Embryonic facial prominence (tissue), 1 donor: ENCODE data around the gene ST8SIA6.
"Not testable (repeated sequence)": the region's sequence is repeated elsewhere in the genome, so short reads cannot be mapped to it uniquely, and the experiment has no call there.

Experiments used
- DNase-seq: peaks from one replicate; pipeline ENCODE4 v3.0.0-alpha.2; 2016; ENCODE audit errors: extremely low spot score

Gene ST8SIA6

DNA sequence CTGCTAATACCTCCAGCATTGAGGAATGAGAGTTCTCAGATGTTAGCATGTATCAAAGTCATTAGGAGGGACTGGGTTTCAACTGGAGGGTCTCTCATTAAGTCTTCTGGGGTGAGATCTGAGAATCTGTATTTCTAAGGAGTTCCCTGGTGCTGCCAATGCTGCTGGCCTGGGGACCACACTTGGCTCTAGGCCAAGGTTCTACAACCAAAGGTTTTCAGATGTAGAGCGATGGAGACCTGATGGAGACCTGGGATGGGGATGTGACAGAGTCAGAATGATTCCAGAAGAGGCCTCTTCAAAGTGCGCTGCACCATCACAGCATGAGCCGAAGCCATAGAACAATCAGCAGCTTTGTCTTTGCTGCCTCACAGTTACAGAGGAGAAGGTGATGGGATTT, 27.2 kb downstream of the ST8SIA6 start:
- no peak for DNase-seq

DNA sequence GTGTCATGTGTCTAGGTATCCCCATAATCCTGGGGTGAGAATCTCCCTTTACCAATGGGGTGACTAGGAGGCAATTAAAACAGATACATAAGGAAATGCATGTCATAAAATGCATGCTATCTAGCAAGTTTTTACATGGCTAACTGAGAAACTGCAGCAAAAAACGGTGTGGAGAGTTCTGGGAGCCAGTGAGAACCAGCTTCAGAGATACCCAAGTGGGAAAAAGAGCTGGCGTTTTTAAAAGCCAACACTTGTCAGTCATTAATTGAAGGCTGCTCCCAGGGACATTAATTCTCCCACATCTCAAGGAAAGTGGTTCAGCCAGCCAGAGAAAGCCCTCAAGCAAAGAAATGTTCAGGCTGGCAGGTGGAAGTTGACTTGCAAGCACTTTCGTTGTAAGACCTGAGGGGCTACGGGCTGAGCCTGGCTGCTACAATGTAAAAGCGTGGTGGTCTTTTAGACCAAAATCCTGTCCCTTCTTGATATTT, 28.1 kb downstream of the ST8SIA6 start:
- DNase-seq, result no peak

- DNase-seq, result no peak
Observed at GRCh38 chr10:17425584-17426262, 28.7 kb downstream of the ST8SIA6 start.

DNA sequence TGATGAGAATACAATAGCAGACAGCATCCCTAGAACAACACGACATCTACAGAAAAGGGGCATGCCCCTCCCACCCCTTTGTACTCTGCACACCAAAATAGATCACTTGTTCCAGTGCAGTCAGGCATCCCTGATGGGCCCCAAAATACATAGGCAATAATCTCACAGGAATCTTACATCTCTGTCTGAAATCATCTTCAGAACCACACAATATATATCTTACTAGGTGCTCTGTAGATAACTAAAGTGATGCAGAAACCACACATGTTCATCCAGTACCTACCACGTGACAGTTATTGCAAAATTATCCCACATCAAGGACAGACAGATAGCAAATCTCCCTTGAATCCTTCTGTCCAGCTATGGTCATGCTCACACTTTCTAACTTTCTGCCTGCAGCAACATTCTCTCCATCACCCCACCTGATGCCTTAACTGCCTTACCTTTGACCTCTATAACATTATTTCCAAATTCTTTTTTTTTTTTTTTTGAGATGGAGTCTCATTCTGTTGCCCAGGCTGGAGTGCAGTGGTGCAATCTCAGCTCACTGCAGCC, 30.7 kb downstream of the ST8SIA6 start:
- DNase-seq, result no peak

- no peak for DNase-seq
Observed at GRCh38 chr10:17422931-17423330, 31.5 kb downstream of the ST8SIA6 start.

DNA sequence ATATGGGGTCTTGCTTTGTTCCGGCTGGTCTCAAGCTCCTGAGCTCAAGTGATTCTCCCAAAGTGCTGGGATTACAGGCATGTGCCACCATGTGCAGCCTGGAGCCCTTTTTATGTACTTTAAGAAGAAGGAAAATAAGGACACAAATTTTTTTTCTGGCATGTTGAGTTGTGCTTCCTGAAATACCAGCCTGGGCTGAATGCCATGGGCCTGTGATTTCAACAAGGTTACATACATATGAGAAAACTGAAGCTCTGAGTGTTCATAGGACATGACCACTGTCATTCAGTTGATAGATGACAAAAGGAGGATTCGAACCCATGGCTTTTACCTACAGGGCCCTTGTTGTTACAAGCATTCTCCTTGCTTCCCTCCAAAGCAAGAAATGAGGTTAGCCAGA, 36.1 kb downstream of the ST8SIA6 start:
- DNase-seq, result no peak

DNA sequence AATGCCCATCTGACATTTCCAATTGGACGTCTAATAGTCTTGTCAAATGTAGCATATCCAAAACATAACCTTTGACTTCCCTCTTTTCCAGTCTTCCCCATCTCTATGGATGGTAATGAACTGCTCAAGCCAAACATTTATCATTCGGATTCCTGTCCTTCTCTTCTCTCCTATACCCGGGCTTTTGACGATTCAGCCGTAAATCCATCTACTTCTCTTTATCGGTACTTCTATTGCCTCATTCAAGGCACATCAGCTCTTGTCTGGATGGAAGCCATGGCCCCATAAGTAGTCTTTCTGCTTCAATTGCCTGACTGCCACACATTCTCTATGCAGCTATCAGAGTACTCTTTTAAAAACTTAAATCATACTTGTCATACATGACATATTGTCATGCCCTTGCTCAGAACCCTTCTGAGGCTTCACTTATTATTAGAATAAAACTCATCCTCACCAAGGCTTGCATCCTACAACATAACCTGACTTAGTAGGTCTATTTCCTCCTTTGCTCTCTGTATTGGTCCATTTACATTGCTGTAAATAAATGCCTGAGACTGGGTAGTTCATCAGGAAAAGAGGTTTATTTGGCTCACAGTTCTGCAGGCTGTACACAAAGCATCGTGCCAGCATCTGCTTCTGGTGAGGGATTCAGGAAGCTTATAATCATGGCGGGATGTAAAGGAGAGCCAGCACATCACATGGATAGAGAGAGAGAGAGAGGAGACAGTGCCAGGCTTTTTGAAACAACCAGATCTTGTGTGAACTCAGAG, 37.8 kb downstream of the ST8SIA6 start:
- DNase-seq, result no peak

DNA sequence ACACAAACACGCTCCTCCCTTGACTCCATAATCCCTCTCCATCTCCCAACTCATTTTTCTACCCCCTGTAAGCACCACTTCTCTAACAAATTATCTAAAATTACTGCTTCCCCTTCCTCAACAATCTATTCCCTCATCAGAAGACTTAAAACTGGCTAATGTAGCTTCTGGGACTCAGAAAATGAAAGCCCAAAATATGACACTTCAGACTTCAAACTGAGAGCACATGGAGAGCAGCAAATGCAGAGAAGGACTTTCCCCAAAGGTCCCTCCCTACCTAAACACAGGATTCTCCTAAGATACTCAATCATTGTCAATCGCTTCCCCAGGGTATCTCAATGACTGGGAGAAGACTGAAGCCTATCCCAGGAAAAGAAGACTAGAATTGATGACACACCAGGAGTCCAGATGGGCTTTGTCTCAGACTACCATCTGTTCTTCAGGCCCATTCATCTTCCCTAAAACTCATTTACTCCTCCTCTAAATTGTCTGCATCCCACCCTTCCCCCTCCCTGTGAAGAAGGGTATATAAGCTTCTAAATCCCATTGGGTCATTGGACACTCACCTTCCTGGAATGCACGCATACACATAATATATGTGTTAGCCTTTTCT, 39.2 kb downstream of the ST8SIA6 start:
- DNase-seq, result no peak

GRCh38 chr10:17414484-17414883, 39.9 kb downstream of the ST8SIA6 start:
- no peak for DNase-seq

DNA sequence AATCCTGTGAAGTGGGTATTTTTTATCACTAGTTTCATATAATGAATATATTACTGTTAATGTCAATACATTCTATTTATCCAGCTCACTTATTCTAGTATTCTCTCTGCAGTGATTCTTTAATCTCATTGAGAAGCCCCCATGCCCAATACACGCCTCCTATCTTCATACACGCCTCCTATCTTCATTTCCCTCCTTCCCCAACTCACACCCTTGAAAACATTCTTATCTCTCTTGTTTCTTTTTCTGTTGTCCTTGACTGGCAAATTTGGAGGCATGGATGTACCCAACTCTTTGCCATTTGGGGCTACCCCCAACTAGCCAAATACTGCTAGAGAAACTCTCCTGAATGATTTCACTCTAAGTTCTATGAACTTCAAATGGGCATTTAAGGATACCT, 40.5 kb downstream of the ST8SIA6 start:
- DNase-seq, result no peak

DNA sequence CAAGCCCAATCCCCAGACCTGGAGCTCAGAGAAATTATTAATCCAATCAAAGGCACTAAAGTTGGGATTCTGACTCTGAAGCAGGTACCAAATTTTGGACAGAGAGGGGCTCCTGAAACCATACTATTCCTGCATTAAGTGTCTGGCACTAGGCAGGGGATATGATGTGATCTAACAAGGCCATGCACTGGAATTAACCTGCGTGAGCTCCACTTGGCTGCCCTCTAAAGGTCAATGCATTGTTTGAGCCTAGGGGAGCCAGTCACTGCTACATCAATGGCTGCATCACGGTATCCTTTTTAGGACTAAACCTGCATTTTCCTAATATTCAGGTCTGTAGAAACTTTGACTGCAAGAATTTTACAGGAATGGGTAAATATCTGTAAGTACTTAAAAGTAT, 42.1 kb downstream of the ST8SIA6 start:
- no peak for DNase-seq

DNA sequence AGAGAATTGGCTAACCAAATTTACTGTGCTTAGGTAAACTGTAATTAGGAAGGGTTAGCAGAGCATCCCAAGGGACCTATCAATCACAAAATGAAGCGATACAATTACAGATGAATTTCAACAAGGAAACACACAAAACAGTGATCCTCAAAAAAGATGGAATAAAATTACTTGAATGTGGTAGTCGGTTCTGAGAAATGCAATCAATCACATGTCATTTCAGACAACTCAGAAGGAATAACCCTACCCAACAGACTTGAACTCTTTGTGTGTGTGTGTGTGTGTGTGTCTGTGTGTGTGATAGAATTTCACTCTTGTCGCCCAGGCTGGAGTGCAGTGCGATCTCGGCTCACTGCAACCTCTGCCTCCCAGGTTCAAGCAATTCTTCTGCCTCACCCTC, 43.5 kb downstream of the ST8SIA6 start:
- no peak for DNase-seq

DNA sequence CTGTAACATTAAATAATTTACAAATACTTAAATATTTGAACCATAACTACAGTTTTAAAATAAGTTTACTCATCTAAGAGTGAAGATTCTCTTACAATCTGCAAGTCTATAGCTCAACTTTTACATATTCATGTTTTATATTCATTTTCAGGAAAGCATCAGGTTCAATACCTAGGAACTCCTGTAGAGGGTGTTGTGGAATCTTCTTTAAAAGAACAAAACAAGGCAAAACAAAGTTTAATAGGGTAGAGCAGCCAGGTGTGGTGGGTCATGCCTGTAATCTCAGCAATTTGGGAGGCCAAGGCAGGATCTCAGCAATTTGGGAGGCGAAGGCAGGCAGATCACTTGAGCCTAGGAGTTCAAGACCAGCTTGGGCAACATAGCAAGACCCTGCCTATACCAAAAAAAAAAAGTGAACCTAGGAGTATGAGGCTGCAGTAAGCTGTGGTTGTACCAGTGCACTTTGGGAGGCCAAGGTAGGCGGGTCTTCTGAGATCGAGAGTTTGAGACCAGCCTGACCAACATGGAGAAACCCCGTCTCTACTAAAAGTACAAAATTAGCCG, 45.1 kb downstream of the ST8SIA6 start:
- DNase-seq, result no peak

DNA sequence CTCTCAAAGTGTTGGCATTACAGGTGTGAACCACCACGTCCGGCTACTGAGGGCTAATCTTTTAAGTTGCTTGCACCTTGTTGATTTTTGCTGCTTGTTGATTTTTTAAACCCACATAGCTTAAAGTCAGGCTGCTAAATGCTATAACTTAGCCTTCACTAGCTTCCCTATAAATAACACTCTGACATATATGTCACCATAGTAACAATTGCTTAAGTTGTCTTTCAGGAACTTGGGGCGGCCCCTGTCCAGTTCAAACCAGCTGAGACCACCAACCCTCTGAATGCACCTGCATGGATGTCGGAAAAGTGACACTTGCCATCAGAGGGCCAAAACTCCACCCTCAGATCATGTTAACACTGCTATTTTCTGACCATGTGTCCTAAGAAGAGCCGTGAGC, 47.3 kb downstream of the ST8SIA6 start:
- no peak for DNase-seq

- no peak for DNase-seq
Observed at GRCh38 chr10:17406036-17406834, 48.2 kb downstream of the ST8SIA6 start.

DNA sequence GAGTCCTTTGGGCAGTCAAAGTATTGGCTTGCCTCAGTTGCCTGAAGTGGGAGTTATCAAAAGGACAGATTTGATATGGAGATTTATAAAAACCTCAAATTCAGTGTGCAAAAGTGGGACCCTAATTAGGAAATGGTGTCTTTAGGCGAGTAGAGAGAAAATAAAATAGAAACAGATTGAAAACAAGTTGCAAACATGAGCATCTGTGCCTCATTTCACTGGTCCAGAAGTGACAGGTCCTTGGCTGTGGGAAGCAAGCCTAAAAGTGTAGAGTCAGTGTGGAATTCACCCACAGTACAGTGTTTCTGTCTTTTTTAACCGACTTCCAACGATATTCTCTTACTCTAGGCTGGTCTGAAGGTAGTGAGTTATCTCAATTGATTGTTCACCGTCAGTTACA, 51.2 kb downstream of the ST8SIA6 start:
- DNase-seq, result no peak

DNA sequence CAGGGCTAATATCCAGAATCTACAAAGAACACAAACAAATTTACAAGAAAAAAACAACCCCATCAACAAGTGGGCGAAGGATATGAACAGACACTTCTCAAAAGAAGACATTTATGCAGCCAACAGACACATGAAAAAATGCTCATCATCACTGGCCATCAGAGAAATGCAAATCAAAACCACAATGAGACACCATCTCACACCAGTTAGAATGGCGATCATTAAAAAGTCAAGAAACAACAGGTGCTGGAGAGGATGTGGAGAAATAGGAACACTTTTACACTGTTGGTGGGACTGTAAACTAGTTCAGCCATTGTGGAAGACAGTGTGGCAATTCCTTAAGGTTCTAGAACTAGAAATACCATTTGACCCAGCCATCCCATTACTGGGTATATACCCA, 52.4 kb downstream of the ST8SIA6 start:
- DNase-seq, result not testable (repeated sequence)

DNA sequence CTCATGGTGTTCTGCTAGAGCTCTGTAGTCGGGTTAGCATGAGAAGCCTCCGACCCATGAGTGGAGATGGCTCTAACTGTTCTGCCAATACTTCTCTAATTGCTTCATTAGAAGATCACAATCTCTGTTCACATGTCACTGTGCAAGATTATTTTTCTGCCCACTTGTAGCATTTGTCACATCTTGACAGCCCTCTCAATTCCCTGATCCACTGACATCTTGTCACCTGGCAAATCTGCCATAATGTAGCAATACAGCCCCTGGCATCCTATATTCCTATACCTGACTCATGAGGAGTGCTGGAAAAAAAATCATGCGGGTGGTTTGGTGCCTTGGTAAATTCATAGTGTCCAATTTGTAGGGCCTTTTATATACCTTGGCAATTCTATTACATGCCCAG, 58.4 kb downstream of the ST8SIA6 start:
- no peak for DNase-seq

GRCh38 chr10:17394854-17395253, 59.5 kb downstream of the ST8SIA6 start:
- no peak for DNase-seq

DNA sequence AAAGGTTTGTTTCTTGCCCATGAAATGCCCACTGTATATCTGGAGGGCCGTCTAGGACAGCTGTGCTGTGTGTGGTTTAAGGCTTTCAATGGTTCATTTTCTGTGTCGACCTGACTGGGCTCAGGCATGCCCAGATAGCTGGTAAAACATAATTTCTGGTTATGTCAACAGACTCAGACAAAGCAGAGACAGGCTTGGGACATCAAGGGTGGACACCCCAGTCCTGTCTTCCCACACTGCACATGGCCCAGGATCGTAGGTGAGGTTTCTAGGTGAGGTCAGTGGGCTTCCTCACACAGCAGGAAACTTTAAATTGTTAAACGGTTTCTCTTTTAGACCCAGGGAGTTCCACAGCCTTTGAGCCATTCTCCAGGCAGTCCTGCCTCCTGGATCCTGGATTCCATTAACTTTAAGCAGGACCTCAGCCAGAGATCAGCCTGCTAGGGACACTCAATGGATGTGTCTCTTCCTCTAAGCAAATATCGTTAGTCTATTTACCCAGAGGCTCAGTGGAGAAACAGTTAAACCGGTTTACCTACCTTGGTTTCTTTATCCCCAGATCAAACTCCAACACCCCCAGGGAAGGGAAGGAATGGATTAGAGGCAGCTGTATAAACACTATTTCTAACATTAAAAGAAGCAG, 66.4 kb downstream of the ST8SIA6 start:
- DNase-seq, result peak; percentile 22

- DNase-seq, result no peak
Observed at GRCh38 chr10:17386616-17387075, 67.7 kb downstream of the ST8SIA6 start.
